GM12891 (cell line): ENCODE results near the gene BAHD1.

Experiments
- POLR2A ChIP-seq: IDR thresholded peaks from 2 replicates; pipeline ENCODE4 v1.6.1; 2011; ENCODE audit warnings: low read depth, low read length, control low read depth
- POLR2AphosphoS5 ChIP-seq: IDR thresholded peaks from 2 replicates; pipeline ENCODE4 v1.6.1; 2011; ENCODE audit warnings: low read depth, low read length, control low read depth
- POU2F2 ChIP-seq: IDR thresholded peaks from 2 replicates; pipeline ENCODE4 v1.6.1; 2011; ENCODE audit warnings: low read depth, mild to moderate bottlenecking, control low read depth, low read length, moderate library complexity
- SPI1 ChIP-seq: IDR thresholded peaks from 2 replicates; pipeline ENCODE4 v1.6.1; 2011; ENCODE audit warnings: low read depth, low read length, control low read depth
- TAF1 ChIP-seq: IDR thresholded peaks from 2 replicates; pipeline ENCODE4 v1.6.1; 2011; ENCODE audit warnings: low read depth, low read length, control low read depth

DNA sequence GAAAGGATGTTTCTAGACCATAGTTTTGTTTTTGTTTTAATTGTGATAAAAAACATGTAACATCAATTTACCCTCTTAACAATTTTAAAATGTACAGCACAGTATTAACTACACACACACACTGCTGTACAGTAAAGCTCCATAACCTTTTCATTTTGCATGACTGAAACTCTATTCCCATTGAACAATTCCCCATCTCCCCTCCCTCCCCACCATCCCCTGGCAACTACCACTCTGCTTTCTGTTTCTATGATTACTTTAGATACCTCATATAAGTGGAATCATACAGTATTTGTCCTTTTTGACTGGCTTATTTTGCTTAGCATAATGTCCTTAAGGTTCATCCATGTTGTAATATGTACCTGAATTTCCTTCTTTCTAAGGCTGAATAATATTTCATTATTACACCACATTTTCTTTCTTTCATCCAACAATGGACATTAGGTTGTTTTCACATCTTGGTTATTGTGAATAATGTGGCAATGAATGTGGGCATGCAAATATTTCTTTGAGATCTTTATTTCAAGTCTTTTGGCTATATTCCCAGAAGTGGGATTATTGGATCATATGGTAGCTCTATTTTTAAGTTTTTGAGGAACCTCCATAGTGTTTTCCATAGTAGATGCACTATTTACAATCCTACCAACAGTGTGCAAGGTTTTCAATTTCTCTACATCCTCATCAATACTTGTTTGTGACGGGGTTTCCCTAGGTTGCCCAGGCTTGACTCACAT, 40.8 kb downstream of the BAHD1 start:
- TF ChIP-seq POLR2AphosphoS5 (no peak), POLR2A (no peak), POU2F2 (no peak), SPI1 (no peak), TAF1 (no peak)
